Stimulated activated CD4-positive, alpha-beta T cell treated with anti-CD3 and anti-CD28 coated beads, Interleukin-4, amount 100 ng/mL, for 4 hours (primary cell): Measurements from ENCODE around the gene CALD1.
A peak's percentile ranks its signal among the peaks of the same experiment; 100 is the strongest.

Experiments used
- DNase-seq, 2 experiments: peaks; one replicate each; pipeline ENCODE4 v3.0.0-alpha.2; 2020

CALD1 gene

GRCh38 chr7:134932707-134933370 lies 153.4 kb downstream of the CALD1 start:
- DNase-seq, result no peak

DNA sequence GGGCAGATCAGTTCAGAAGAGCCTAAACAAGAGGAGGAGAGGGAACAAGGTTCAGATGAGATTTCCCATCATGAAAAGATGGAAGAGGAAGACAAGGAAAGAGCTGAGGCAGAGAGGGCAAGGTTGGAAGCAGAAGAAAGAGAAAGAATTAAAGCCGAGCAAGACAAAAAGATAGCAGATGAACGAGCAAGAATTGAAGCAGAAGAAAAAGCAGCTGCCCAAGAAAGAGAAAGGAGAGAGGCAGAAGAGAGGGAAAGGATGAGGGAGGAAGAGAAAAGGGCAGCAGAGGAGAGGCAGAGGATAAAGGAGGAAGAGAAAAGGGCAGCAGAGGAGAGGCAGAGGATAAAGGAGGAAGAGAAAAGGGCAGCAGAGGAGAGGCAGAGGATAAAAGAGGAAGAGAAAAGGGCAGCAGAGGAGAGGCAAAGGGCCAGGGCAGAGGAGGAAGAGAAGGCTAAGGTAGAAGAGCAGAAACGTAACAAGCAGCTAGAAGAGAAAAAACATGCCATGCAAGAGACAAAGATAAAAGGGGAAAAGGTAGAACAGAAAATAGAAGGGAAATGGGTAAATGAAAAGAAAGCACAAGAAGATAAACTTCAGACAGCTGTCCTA lies 154.1 kb downstream of the CALD1 start:
- no peak for DNase-seq

- DNase-seq, result no peak
These were observed 156.3 kb downstream of the CALD1 start for GRCh38 chr7:134935701-134936100.

GRCh38 chr7:134936893-134937510 lies 157.6 kb downstream of the CALD1 start:
- DNase-seq, result no peak

- DNase-seq, result no peak
These were observed 158.7 kb downstream of the CALD1 start for GRCh38 chr7:134938141-134938540.

DNA sequence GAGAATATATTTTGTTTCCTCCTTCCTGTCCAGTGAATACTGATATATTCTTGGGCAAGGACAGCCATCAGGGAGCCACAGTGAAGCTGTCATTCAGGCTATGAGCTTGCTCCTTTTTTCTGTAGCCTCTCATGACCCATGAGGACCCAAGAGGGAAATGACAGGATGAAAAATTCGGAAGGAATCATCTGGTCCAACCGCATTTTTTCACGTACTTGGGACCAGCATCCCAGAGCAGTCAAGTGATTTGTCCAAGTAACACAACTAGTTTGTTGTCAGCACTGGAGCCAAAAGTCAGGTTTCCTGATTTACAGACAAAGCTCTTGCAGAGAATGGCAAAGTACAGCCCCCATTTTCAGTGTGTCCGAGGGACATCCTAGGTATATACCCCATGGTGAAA lies 159.7 kb downstream of the CALD1 start:
- DNase-seq, result no peak

- DNase-seq, result no peak
These were observed 161.3 kb downstream of the CALD1 start for GRCh38 chr7:134940729-134941128.

GRCh38 chr7:134941185-134941900 lies 161.9 kb downstream of the CALD1 start:
- no peak for DNase-seq

DNA sequence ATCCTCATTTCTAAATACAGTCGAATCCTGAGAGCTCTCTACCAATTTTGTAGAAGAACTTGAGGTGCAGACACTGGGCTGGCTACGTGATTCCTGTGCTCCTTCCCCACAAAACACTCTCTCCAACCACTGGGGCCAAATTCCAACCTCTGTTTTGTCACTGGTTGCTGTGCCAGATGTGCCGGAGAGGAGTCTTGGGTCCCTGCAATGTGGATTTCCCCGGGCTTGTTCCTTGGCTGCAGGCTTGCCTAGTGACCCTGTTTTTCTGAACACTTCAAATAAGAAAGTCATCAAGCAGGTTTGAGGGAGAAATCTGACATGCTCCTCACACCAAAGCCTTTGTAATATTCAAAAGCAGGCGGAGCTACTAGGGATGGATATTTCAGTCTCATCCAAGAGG lies 162.5 kb downstream of the CALD1 start:
- DNase-seq, result no peak

DNA sequence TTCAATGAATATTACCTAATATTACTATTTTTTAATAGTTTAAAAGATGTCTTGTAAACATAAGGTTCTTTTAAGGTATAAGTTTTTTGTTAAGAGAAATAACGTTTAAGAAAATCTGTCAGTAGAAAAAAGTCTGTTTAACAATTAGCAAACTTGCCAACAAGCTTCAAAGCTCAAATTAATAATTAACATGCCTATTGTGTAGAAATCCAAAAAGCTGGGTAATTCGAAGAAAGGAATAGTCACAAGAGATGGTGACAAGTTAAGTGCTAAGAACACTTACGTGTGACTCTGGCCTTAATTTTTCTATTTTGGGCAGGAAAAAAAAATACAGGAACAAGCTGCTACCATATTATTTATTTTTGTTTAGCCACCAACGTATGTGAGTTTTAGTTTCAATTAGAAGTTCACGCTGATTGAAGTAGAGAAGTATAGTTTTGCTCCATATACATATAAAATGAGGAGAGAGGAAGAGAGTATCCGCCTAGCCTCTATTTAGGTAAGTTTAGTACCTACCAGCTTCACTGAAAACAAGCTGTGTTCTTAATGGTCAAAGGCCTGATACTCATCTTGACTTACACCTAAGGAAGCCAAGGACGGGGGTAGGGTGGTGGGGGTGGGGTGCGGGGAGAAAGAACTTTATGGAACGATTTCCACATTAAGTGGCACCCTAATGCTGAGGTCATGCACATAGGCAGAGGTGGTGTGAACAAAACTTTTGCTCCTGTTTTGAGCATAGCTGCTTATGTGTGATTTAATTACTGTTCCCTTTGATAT lies 163.4 kb downstream of the CALD1 start:
- no peak for DNase-seq

DNA sequence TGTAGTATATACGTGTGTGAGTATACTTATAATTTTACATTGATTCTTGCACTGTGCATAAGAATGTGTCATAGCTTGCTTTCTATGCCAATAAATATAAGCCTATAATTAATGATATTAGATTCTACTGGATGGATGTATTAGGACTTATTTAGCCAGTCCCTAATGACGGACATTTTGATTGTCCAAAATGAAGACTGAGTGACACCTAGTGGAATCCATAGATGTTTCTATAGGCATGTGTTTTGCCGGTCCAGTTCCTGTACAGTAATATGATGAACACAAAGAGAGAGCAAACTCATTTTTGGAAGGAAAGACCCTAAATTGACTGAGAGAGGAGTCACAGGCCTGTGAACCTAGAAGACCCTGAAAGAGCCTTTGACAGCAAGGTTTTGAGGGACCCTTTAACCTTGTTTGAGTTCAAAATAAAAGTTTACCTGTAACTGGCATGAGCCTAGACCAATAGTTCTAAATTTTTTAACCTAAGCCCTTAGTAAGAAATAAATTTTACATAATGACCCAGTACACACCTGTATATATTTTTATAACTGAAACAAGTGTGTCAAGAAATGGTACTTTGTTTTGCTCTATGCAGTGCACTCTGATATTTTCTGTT lies 164.5 kb downstream of the CALD1 start:
- no peak for DNase-seq

DNA sequence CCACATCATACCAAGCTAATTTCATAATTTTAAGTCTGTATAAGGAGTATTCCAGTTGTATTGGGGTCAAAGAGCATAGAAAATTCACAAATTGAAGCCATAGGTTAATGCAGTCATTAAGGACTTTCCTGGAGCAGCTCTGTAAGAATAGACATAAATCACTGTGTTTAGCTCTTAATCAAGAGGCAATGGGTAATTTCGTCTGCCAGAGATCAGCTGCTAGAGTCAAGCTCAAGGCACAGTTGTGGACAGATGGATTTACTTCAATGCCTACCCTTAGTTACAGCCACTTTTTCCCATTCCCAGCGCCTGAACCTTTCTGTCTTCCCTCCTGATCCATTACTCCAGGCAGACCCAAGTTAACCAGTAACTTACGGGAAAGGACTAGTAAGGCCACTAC lies 166.3 kb downstream of the CALD1 start:
- no peak for DNase-seq

GRCh38 chr7:134946260-134946659 lies 166.8 kb downstream of the CALD1 start:
- peak in 1 of 2 experiments; percentile 13 for DNase-seq

GRCh38 chr7:134947329-134947728 lies 167.9 kb downstream of the CALD1 start:
- no peak for DNase-seq

- no peak for DNase-seq
These were observed 168.4 kb downstream of the CALD1 start for GRCh38 chr7:134947831-134948230.

- DNase-seq, result no peak
These were observed 168.8 kb downstream of the CALD1 start for GRCh38 chr7:134948246-134948645.

GRCh38 chr7:134948736-134949135 lies 169.3 kb downstream of the CALD1 start:
- no peak for DNase-seq

DNA sequence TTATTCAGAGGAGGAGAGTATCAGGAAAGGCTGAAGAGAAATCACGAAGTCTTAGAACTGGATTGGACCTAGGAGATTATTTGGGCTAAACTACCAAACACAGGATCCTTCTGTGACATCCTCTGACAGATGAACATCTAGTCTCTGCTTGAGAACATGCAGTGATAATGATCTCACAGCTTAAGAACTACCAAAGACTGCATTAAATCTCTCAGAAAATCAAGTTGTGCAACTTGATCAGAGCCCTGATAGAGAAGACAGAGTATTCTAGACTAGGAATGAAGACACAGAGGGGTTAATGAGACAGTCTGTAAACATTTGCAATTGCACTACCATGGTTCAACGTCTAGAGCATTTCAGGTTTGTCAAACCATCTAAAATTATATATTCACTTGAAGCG lies 169.7 kb downstream of the CALD1 start:
- no peak for DNase-seq

DNA sequence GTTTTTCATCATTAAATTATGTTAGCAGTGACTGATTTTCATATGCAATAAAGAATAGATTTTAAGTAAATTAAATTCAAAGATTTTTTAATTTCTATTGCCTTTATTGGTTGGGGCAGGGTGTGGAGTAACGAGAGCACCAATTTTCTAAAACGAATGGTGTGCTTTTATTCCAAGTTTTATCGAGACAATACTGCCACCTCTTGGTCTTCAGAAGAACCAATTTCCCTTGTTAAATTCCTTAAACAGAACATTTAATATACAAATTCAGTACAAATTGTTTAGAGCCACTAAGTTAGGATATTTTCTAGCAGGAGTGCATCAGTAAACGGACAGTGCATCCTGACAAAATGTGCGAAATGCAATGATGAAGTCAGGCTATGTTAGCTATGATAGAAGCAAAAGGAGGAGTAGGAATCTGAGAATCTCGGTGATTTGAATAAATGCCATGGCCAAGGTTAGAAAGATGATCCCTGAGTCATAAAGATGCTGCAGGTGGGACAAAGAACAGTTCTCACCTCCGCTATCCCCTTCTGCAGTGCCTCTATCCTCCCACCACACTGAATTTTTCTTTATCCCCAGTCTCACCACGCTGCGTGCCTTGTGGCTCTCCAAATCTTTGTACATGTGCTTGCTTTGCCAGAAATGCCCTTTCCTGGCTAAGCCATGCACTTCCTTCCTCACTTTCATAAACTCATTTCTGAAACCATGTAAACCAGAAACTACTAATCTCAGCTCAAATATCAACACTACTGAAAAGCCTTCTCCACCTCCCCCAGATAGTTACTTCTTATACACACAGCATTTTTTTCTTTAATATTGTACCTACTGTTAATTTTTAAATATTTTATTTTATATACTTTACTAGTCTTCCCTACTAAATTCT lies 175.0 kb downstream of the CALD1 start:
- DNase-seq, result no peak

DNA sequence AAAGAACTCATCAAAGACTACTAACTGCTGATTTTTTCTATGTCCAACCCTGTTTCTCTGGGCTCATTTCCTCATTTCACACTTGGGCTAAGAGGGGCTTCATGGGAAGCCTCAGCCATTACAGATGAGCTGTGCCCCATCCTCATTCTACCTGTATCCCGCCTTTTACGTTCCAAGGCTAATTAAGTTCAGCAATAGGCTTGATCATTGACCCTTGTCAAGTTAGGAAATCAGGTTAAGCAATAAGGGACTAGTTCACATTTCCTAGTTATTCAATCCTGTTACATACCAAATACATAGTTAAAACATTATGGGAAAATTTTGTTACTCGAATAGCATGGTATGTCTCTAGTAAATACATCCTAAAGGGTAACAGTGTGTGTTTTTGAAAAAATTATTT lies 177.6 kb downstream of the CALD1 start:
- DNase-seq, result no peak

DNA sequence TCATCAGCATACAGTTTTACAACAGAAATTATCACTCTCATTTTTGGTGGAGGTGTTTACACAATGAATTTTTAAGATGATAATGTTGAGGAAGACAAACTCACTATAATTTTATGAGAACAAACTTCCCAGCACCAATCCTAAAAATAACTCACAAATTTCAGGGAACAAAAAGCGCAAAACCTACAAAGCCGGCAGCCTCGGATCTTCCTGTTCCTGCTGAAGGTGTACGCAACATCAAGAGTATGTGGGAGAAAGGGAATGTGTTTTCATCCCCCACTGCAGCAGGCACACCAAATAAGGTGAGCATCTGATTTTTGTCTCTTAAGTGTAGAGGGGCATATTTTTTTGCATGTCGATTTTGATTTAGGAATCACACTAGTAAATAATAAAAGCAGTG lies 180.4 kb downstream of the CALD1 start:
- no peak for DNase-seq
